ENCODE data around the gene OLAH.

- no peak for TF ChIP-seq EZH2 (IDR thresholded peaks at IDR 0.05; ENCODE audit: insufficient read depth, poor library complexity, severe bottlenecking)
- no peak for TF ChIP-seq EZH2phosphoT487 (IDR thresholded peaks at IDR 0.05; ENCODE audit: insufficient read depth, low read depth)
Observed at GRCh38 chr10:15106352-15107013, 62.7 kb downstream of the OLAH start.

All from GM23248 (cell line).